ENCODE data around the gene SLC26A6.
A peak's percentile ranks its signal among the peaks of the same experiment; 100 is the strongest.

The SLC26A6 gene

DNA sequence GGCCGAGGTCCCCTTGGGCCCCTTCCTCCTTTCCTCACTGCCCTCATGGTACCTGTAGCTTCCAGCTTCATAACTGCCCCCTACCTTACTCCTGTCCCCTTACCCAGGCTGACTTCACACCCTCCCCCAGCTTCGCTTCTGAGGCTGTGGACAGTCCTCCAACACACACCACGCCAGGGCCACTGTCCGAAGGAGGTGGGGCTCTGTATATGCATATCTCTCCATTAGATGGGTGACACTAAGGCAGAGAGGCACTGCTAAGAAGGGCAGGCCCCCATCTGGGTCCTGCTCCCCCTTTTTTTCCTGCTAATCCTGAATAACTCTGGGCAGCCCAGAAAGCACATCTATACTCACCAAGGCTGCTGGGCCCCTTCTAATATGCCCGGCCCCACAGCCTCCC, 39.1 kb downstream of the SLC26A6 start:
- Histone ChIP-seq H3K36me3 (ENCODE audit: insufficient read depth, low read length) (peaks cover 2% of the 10 kb centered on the region; the same call in 1 of the 2 replicates), H3K9ac (ENCODE audit: insufficient read length) (no peak overlapping the region), H3K27ac (no peak overlapping the region), H3K4me3 (no peak overlapping the region), H3K9me3 (ENCODE audit: low read depth, low read length) (no peaks in the 10 kb centered on the region)
- TF ChIP-seq FOXP2 (optimal IDR thresholded peaks at IDR 0.05; ENCODE audit: control extremely low read depth, extremely low read length, insufficient read depth) (no peak), EZH2 (IDR thresholded peaks at IDR 0.05) (no peak), POLR2AphosphoS5 (IDR thresholded peaks at IDR 0.05; ENCODE audit: borderline replicate concordance, low read depth, low read length) (no peak)
- no peak for DNase-seq (ENCODE audit: low read depth, low spot score)

DNA sequence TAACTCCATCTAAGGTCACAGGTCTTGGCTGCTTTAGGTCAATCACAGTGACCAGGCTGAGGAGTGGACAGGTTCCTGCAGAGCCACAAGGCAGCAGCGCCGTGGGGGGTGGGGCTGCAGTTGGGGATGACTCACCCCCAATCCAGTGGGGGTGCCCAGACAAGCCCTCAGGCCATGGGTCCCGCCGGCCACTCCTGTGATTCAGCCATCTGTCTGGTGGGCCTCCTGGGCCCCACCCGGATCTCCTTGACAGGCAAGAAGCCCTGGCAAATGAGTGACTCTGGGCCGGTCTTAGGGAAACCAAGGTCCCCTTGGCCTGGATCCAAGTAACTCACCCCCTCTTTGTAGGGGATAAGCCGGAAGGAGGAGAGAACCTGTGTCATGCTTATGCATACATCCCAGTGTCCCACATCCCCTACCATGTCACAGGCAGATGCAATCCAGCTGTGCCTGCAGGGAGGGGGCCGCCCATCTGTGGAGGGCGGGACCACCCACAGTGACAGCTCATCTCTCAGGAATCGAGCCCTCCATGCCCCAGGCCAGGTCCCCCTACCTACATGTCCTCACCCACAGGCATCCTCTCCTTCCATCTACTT, 39.6 kb downstream of the SLC26A6 start:
- Histone ChIP-seq H3K9ac (ENCODE audit: insufficient read length) (no peak overlapping the region), H3K4me3 (no peak overlapping the region), H3K9me3 (ENCODE audit: low read depth, low read length) (no peaks in the 10 kb centered on the region), H3K36me3 (ENCODE audit: insufficient read depth, low read length) (no peaks in the 10 kb centered on the region; the same call in 1 of the 2 replicates), H3K27ac (no peak overlapping the region)
- no peak for DNase-seq (ENCODE audit: low read depth, low spot score)
- TF ChIP-seq EZH2 (IDR thresholded peaks at IDR 0.05) = no peak
- TF ChIP-seq FOXP2 (optimal IDR thresholded peaks at IDR 0.05; ENCODE audit: control extremely low read depth, extremely low read length, insufficient read depth) = no peak
- TF ChIP-seq POLR2AphosphoS5 (IDR thresholded peaks at IDR 0.05; ENCODE audit: borderline replicate concordance, low read depth, low read length) = no peak; the same call in 1 of the 2 replicates

DNA sequence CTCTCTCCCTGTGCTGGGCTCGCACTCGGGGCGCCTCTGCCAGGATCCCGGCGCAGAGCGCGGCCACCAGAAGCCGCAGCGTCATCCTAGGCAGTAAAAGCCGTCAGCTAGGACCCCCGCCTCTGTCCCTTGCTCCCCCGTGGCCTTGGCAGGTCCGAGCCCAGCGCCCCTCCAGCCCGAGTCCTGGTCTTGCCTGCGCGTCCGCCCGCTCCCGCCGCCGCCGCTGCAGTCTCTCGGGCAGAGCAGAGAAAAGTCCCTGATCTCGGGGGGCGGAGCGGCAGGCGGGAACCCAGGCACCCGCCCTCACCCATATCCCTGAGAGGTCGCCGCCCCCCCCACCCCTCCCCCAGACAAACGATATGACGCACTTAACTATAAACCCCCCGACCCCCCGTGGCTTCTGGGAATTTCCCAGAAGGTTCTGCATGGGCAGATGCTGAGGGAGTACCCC, 40.2 kb downstream of the SLC26A6 start, which contains the start of gene COL7A1:
Gene COL7A1 (minus strand): TSS at position 255 of the 451 bp plus-strand sequence. CDS start 170 bp downstream, at position 85.
- Histone ChIP-seq H3K9ac (ENCODE audit: insufficient read length) (no peak within 1 kb of the TSS), H3K9me3 (ENCODE audit: low read depth, low read length) (no peaks in the 10 kb centered on the region), H3K27ac (no peak within 1 kb of the TSS), H3K36me3 (ENCODE audit: insufficient read depth, low read length) (no peaks in the 10 kb centered on the region; the same call in 1 of the 2 replicates), H3K4me3 (peak within 1 kb of the TSS; percentile 49)
- no peak for TF ChIP-seq POLR2AphosphoS5 (IDR thresholded peaks at IDR 0.05; ENCODE audit: borderline replicate concordance, low read depth, low read length)
- no peak for TF ChIP-seq EZH2 (IDR thresholded peaks at IDR 0.05)
- TF ChIP-seq FOXP2 (optimal IDR thresholded peaks at IDR 0.05; ENCODE audit: control extremely low read depth, extremely low read length, insufficient read depth) = no peak
- no peak for DNase-seq (ENCODE audit: low read depth, low spot score)

DNA sequence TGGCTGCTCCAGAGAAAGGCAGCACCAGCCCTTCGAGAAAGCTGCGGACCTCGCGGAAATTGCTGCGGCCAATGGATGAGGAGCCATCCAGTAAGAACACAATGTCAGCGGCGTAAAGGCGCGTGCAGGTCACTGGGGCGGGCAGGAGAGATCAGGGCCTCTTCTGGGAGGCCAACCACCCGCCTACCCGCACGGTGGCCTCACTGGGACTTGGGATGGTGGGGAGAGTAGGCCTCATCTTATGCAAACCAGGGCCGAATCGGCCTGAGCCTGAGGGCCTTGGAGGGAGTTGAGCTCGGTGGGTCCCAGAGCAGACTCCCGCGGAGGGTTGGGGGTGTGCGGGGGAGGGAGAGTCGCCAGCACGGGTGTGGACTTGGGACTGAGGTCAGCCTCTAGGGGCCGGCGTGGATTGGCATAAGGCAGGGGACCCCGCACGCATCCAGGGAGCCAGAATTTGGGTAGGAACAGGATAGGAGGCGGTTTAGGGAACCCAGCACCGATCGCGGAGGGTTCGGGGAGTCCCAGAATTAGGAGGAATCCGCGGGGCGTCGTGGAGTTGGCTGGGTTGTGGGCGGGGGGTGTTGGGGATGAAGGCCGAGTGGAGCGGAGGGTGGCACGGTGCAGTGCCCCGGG, 40.7 kb downstream of the SLC26A6 start:
- no peaks in the 10 kb centered on the region for H3K36me3 ChIP-seq (ENCODE audit: insufficient read depth, low read length)
- H3K9me3 ChIP-seq (ENCODE audit: low read depth, low read length) = no peaks in the 10 kb centered on the region
- peak overlapping the region; percentile 49 for H3K4me3 ChIP-seq
- no peak overlapping the region for H3K27ac ChIP-seq
- DNase-seq (ENCODE audit: low read depth, low spot score) = no peak
- no peak overlapping the region for H3K9ac ChIP-seq (ENCODE audit: insufficient read length)
- TF ChIP-seq FOXP2 (optimal IDR thresholded peaks at IDR 0.05; ENCODE audit: control extremely low read depth, extremely low read length, insufficient read depth) (no peak), EZH2 (IDR thresholded peaks at IDR 0.05) (no peak), POLR2AphosphoS5 (IDR thresholded peaks at IDR 0.05; ENCODE audit: borderline replicate concordance, low read depth, low read length) (no peak)

DNA sequence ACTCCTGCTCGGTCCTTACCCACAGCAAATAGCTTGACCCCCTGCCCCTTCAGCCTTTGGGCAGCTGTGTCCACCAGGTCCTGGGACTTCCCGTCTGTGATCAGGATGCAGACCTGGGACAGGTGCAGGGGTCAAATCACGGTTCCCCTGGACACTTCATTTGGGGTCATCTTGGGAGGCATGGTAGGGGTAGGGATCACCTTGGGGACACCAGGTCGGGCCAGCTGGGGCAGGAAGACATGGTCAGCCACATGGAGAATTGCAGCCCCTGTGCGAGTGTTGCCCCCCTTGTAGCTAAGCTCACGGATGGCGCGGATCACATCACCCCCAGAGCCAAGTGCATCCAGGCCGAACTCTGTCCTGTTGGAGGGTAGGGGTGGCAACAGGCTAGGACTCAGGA, 41.9 kb downstream of the SLC26A6 start:
- no peak overlapping the region for H3K9ac ChIP-seq (ENCODE audit: insufficient read length)
- no peak overlapping the region for H3K4me3 ChIP-seq
- TF ChIP-seq EZH2 (IDR thresholded peaks at IDR 0.05) (no peak), POLR2AphosphoS5 (IDR thresholded peaks at IDR 0.05; ENCODE audit: borderline replicate concordance, low read depth, low read length) (no peak), FOXP2 (optimal IDR thresholded peaks at IDR 0.05; ENCODE audit: control extremely low read depth, extremely low read length, insufficient read depth) (no peak)
- H3K27ac ChIP-seq = no peak overlapping the region
- no peaks in the 10 kb centered on the region for H3K36me3 ChIP-seq (ENCODE audit: insufficient read depth, low read length)
- no peak for DNase-seq (ENCODE audit: low read depth, low spot score)
- H3K9me3 ChIP-seq (ENCODE audit: low read depth, low read length) = no peaks in the 10 kb centered on the region

DNA sequence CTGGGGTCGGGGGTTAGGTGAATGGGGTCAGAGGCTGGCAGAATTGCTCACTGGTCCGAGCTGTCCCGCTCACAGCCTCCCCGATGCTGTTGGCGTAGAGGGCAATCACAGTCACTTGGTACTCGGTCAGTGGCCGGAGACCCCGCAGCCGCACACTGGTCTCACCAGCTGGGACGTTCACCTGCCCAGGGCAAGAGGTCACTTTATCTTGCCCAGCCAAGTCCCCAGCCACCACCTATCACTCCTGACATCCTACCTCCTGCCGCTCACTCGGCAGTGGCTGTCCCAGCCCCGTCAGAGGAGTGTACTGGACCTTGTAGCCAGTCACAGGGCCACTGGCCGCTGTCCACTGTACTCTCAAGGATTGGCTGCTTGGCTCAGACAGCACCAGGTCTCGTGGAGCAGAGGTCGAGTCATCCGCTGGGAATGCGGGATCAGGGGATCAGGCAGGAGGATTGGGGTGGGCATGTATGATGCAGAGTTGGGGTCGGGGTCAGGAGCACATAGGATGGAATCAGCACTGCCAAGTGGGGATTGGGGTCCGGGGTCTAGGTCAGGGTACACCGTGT, 42.7 kb downstream of the SLC26A6 start:
- no peak for DNase-seq (ENCODE audit: low read depth, low spot score)
- H3K36me3 ChIP-seq (ENCODE audit: insufficient read depth, low read length) = no peaks in the 10 kb centered on the region
- H3K4me3 ChIP-seq = no peak overlapping the region
- no peaks in the 10 kb centered on the region for H3K9me3 ChIP-seq (ENCODE audit: low read depth, low read length)
- TF ChIP-seq FOXP2 (optimal IDR thresholded peaks at IDR 0.05; ENCODE audit: control extremely low read depth, extremely low read length, insufficient read depth) (no peak), POLR2AphosphoS5 (IDR thresholded peaks at IDR 0.05; ENCODE audit: borderline replicate concordance, low read depth, low read length) (no peak), EZH2 (IDR thresholded peaks at IDR 0.05) (no peak)
- H3K9ac ChIP-seq (ENCODE audit: insufficient read length) = no peak overlapping the region
- no peak overlapping the region for H3K27ac ChIP-seq

DNA sequence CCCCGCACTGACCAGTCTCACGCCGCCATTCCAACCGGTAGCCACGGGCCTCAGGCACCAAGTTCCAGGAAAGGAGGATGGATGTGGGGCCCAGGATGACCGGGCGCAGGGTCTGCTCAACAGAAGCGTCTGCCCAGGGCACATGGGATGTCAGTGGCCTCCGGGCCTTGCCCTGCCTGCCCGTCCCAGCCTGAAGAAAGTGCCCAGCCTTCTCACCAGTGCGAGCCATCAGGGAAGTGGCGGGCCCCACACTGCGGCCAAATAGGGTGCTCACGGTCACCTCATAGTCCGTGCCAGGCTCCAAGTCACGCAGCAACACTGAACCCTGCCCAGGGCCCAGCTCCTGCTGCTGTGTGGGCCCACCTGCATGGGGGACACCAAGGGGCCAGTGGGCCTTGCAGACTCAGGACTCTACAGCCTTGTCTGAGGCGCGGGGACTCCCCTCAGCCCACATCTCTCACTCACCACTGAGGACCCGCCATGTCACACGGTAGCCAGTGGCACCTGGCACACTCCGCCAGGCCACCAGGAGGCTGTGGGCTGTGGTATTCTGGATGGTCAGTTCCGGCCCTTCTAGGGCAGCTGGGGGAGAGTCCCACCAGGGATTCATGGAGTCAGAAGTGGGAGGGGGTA, 43.3 kb downstream of the SLC26A6 start:
- DNase-seq (ENCODE audit: low read depth, low spot score) = no peak
- no peak for TF ChIP-seq POLR2AphosphoS5 (IDR thresholded peaks at IDR 0.05; ENCODE audit: borderline replicate concordance, low read depth, low read length)
- no peak for TF ChIP-seq EZH2 (IDR thresholded peaks at IDR 0.05)
- TF ChIP-seq FOXP2 (optimal IDR thresholded peaks at IDR 0.05; ENCODE audit: control extremely low read depth, extremely low read length, insufficient read depth) = no peak
- no peak overlapping the region for H3K4me3 ChIP-seq
- H3K9me3 ChIP-seq (ENCODE audit: low read depth, low read length) = no peaks in the 10 kb centered on the region
- H3K27ac ChIP-seq = no peak overlapping the region
- H3K36me3 ChIP-seq (ENCODE audit: insufficient read depth, low read length) = no peaks in the 10 kb centered on the region
- H3K9ac ChIP-seq (ENCODE audit: insufficient read length) = no peak overlapping the region

DNA sequence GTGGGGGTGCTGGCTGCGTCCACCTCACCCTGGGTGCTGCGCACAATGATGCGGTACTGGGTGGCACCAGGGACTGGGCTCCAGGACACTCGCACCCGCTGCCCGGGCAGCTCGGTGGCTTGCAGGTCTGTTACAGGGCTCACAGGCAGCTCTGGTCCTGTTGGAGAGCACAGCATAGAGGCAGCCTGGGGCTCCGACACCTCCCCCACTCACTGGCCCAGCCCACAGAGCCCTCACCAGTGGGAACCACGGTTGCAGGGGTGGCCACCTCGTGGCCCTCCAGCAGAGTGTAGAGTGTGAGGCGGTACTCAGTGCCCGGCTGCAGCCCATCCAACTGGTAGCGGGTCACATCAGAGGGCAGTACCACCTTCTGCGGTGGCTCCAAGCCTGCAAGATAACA, 43.8 kb downstream of the SLC26A6 start:
- Histone ChIP-seq H3K9me3 (ENCODE audit: low read depth, low read length) (no peaks in the 10 kb centered on the region), H3K36me3 (ENCODE audit: insufficient read depth, low read length) (no peaks in the 10 kb centered on the region)
- no peak for TF ChIP-seq POLR2AphosphoS5 (IDR thresholded peaks at IDR 0.05; ENCODE audit: borderline replicate concordance, low read depth, low read length)
- TF ChIP-seq EZH2 (IDR thresholded peaks at IDR 0.05) = no peak
- TF ChIP-seq FOXP2 (optimal IDR thresholded peaks at IDR 0.05; ENCODE audit: control extremely low read depth, extremely low read length, insufficient read depth) = no peak

More for the DNA sequence above, 43.8 kb downstream of the SLC26A6 start:
- Histone ChIP-seq H3K9ac (ENCODE audit: insufficient read length) (no peak overlapping the region), H3K27ac (no peak overlapping the region), H3K4me3 (no peak overlapping the region)
- no peak for DNase-seq (ENCODE audit: low read depth, low spot score)
